Measurements from ENCODE around the gene COX11.
A peak's percentile ranks its signal among the peaks of the same experiment; 100 is the strongest.

The COX11 gene

GRCh38 chr17:54968262-54968987 is at the start of gene COX11, which contains the start of gene STXBP4:
COX11 (minus strand) TSS chr17:54968654; CDS start chr17:54968646, 8 bp downstream.
STXBP4 (plus strand) TSS chr17:54968765; CDS start chr17:54986220, 17,455 bp downstream.
- DNase-seq: peak; percentile 81

- DNase-seq: no peak
These were observed 37.1 kb upstream of the COX11 start for GRCh38 chr17:55005520-55005919.

GRCh38 chr17:55004484-55004883 is 36.0 kb upstream of the COX11 start:
- no peak for DNase-seq

- no peak for DNase-seq
These were observed 34.0 kb upstream of the COX11 start for GRCh38 chr17:55002458-55002857.

GRCh38 chr17:54996441-54996840 is 28.0 kb upstream of the COX11 start:
- no peak for DNase-seq

GRCh38 chr17:54992797-54993639 is 24.6 kb upstream of the COX11 start:
- DNase-seq: no peak

- DNase-seq: no peak
These were observed 23.1 kb upstream of the COX11 start for GRCh38 chr17:54991567-54991966.

GRCh38 chr17:54990118-54990517 is 21.7 kb upstream of the COX11 start:
- DNase-seq: no peak

- DNase-seq: no peak
These were observed 17.0 kb upstream of the COX11 start for GRCh38 chr17:54985476-54985875.

GRCh38 chr17:54983260-54983659 is 14.8 kb upstream of the COX11 start:
- no peak for DNase-seq

- no peak for DNase-seq
These were observed 13.9 kb upstream of the COX11 start for GRCh38 chr17:54982399-54982798.

- no peak for DNase-seq
These were observed 11.9 kb upstream of the COX11 start for GRCh38 chr17:54980375-54980774.

GRCh38 chr17:54979657-54980056 is 11.2 kb upstream of the COX11 start:
- DNase-seq: no peak

- DNase-seq: no peak
These were observed 9.3 kb upstream of the COX11 start for GRCh38 chr17:54977744-54978143.

- DNase-seq: no peak
These were observed 7.9 kb upstream of the COX11 start for GRCh38 chr17:54976316-54976715.

GRCh38 chr17:54974759-54975158 is 6.3 kb upstream of the COX11 start:
- no peak for DNase-seq

GRCh38 chr17:54972406-54973138 is 4.1 kb upstream of the COX11 start:
- DNase-seq: no peak

- DNase-seq: no peak
These were observed 3.4 kb upstream of the COX11 start for GRCh38 chr17:54971901-54972300.

- DNase-seq: no peak
These were observed 2.7 kb upstream of the COX11 start for GRCh38 chr17:54971147-54971546.

- DNase-seq: no peak
These were observed 1.5 kb upstream of the COX11 start for GRCh38 chr17:54969658-54970572.

GRCh38 chr17:54968988-54969332 is 506 bp upstream of the COX11 start:
- peak; percentile 35 for DNase-seq

GRCh38 chr17:54967621-54968261 is 713 bp downstream of the COX11 start:
- no peak for DNase-seq
